Measurements from ENCODE around the gene PPL.
"Not testable (repeated sequence)": the region's sequence is repeated elsewhere in the genome, so short reads cannot be mapped to it uniquely, and the experiment has no call there.

Gene PPL

DNA sequence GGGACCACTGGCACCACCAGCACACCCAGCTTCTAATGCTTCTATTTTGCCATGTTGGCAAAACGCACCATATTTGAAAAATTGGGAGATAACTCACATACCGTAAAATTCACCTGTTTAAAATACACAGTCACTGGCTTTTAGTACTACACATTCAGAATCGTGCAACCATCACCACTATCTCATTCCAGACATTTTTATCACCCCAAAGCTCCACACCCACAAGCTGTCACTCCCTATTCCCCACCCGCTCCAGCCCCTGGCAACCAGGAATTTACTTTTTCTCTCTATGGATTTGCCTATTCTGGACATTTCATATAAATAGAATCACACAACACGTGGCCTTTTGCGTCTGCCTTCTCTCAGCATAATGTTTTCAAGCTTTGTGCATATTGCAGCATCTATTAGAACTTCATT, 25.0 kb downstream of the PPL start:
- DNase-seq (ENCODE audit: low read depth in 4 of 4, low spot score in 1 of 4): no peak

DNA sequence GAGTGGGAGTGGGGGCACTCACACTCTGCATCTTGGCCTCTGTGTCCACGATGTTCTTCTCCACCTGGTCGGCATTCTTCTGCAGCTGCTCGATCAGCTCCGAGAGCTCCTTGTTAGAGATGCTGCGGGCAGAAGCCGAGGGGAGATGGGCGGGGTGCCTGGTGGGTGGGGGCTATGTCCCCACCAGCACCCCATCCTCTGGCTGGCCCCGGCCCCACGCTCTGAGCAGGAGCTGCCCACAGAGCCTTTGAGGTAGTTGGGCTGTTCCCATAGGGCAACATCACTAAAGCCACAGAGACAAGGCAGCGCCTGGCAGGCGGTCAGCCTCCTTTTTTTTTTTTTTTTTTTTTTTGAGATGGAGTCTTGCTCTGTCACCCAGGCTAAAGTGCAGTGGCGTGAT, 26.1 kb downstream of the PPL start:
- DNase-seq (ENCODE audit: low read depth in 4 of 4, low spot score in 1 of 4): no peak

DNA sequence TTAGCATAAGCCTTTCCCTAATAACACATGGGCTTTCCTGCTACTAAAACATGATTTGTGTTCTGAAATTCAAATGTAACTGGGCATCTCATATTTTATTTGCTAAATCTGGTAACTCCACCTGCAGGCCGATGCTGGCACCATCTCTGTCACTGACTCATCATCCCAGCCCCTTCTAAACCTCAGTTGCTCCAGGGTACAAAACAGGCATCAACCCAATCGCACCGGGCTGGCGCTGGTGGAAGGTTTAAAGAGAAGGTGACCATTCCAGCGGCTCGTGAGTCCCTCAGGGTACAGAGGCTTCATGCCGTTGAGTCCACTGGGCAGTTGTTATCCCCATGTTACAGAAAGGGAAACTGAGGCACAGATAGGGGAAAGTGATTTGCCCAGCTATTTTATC, 27.1 kb downstream of the PPL start:
- no peak for DNase-seq (ENCODE audit: low read depth in 4 of 4, low spot score in 1 of 4)

DNA sequence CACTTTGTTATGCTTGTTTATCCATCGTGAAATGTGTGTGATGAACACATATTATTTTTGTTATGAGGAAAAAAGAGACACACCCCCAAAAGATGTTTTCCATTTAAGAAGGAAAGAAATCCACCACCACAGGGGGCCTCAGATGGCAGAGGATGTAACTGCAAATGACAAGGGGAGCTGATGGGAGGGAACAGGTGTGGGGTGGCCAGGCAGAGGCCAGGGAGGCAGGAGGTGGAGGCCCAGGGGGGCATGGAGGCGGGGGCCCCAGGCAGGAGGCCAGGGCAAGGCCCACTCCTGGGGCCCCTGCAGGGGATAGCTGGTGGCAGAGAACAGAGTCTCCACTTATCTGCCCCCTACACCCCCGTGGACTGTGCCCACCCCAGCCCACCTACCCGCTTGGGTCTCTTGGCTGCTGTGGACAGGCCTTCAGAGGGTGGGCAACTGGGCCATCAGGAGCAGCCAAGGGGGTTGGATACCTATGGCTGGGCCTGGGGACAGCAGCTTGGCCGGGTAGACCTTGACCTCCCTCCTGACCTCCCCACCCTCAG, 28.0 kb downstream of the PPL start:
- no peak for DNase-seq (ENCODE audit: low read depth in 4 of 4, low spot score in 1 of 4)

DNA sequence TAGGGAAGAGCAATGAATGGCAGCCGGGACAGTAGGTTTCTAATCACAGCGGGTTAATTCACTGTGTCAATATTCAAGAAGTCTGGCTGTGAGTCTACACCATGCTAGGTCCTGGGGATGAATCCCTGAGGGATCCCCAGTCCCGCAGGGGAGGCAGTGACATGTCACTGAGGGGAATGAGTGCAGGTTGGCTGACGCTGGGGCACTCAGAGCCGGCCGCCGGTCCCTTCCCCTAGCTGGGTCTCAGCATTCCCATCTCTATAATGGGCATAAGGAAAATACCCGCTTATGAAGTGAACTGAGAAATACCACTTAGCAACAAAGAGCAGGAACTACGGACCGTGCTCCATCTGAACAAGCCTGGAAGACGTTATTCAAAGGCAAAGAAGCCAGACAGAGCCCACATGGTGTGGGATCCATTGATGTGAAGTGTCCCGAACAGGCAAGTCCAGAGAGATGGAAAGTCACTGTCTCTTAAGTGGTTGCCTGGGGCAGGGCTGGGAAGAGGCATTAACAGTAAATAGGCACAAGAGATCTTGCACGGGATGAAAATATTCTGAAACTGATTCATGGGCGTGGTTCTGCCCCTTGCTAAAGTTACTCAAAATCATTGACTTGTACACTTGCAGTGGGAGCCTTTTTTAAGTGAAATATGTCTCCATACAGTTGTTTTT, 31.9 kb downstream of the PPL start:
- no peak for DNase-seq (ENCODE audit: low read depth in 4 of 4, low spot score in 1 of 4)

DNA sequence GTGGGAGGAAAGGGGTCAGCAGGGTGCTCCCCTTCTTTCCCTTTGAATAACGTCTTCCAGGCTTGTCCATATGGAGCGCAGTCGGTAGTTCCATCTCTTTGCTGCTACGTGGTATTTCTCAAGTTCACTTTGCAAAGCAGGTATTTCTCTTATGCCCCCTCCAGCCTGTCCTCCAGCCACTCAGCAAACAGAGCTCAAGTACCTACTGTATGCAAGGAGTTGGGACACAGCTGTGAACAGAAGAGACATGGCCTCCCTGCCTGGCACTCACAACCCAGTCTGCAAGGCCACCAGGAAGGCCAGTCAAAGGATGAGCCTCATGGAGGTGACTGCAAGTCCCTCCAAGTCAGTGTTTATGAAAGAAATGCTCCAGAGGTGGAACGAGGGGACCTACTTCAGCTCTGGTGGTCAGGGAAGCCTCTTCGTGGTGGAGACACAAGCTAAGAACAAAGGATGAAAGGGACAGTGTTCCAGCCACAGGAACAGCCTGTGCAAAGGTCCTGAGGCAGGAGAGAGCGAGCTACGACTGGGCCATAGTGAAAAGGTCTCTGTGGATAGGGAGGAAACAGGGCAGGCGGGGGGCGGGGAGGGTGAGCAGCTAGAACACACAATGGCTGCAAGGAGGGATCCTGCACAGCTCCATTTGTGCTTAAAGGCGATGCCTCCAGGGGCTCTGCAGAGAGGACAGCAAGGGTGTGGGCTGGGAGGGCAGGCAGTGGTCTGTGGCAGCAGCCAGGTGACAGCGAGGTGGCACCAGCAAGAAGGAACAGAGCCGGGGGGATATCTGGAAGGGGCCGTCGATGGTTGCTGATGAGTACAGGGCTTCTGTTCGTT, 32.6 kb downstream of the PPL start:
- no peak for DNase-seq (ENCODE audit: low read depth in 4 of 4, low spot score in 1 of 4)

DNA sequence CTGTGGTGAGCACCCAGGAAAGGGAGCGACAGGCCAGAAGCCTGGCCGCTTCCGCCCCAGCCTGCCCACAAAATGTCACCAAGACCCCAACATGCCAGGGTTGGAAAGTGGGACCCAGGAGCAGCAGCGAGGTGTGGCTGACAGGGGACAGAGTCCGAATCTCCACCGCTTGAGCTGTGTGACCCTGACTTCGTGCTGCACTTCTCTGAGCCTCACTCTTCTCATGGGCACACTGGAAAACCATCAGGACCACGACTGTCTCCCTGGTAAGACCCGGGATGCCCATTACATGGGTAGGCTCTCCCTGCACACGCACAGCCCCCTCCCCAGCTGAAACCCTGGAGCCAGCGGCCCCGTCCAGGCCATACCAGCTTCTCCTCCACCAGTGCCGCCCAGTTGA, 34.9 kb downstream of the PPL start:
- no peak for DNase-seq (ENCODE audit: low read depth in 4 of 4, low spot score in 1 of 4)

DNA sequence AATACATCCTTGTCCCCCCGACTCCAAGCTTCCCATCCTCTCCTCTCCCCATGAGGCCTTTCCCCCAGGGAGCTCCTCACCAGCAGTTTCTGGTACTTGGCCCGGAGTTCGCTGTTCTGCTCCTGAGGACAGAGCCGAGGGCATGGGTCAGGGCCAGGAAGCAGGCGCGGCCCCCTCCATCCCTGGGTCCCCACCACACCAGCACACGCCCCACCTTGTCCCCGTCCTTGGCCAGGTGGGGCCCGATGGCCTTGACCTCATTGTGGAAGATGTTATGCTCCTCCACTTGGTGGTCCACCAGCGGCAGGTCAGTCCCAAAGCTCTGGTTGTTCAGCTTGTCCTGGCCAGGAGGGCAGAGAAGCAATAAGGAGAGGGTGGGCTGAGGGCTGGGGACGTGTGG, 36.2 kb downstream of the PPL start:
- DNase-seq (ENCODE audit: low read depth in 4 of 4, low spot score in 1 of 4): no peak

DNA sequence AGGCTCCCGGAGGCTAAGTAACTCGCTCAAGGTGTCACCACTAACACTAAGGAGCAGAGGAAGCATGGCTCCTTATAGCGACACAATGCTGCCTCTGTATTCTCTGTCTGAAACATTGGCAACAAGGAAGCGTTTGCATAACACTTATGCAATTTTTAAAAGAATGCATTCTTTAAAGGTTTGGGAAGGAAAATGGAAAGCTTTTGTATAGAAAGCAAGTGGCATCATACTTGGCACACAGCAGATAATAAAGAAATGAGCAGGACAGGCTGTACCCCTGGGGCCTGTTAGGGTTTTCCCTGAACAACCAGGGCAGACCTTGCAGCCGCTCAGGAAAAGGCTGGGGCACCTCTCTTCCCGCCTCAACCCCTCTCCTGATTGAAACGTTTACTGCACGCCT, 36.9 kb downstream of the PPL start:
- no peak for DNase-seq (ENCODE audit: low read depth in 4 of 4, low spot score in 1 of 4)

DNA sequence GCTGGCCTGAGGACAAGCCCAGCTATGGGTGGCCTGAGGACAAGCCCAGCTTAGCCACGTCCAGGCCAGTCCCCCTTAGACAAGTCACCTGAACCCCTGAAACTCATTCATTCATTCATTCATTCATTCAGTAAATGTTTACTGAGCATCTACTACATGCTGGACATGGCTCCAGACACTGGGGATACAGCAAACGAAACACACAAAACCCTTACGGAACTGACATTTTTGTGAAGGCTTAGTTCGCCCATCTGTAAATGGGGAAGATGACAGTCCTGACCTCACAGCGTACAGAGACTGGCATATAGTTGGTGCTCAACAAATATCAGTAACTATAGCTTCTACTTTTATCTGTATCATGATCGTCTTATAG, 37.5 kb downstream of the PPL start:
- DNase-seq (ENCODE audit: low read depth in 4 of 4, low spot score in 1 of 4): no peak

DNA sequence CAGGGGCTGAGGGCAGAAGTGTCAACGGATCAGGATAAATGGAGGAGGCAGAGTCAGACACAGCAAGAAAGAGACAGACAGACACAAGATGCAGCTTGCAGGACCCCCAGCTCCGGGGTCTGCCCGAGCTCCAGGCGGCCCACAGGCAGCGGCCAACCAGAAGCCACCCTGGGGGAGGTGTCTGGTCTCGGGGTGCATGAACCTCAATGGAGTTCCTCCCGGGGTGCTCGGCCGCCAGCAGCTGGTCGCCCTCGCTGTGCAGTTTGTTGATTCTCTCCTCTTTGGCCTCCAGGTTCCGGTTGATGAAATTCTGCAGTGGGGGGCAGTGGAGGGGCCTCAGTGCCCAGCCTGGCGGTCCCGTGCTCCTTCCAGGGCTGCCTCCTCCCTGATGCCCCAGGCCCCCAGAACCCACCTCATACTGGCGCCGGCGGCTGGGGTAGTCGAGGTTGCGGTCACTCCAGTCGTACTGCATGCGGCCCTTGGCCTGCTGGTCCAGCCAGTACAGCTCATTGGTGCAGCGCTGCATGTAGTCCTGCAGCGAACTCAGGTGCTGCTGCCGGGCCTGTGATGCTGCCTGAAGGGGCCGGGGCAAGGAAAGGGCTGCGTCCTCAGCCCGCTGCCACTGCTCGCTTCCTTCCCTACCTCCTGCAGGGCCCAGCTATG, 38.0 kb downstream of the PPL start:
- no peak for DNase-seq (ENCODE audit: low read depth in 4 of 4, low spot score in 1 of 4)

DNA sequence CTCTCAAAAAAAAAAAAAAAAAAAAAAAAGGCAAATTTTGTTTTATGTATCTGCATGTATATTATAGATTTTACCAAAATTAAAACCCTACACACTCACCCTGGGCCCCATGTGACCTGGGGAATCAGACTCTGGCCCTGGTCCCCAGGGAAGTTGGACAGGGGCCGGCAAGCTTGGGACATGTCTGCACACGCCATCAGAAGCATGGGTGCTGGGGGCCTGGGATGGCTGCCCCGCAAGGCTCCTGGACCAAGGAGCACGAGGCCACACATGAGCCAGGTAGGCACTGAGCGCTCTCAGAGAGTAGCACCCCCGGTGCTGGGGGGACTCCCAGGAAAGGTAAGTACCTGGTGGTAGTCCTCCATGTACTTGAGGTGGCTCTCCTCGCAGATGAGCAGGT, 39.6 kb downstream of the PPL start:
- DNase-seq (ENCODE audit: low read depth in 4 of 4, low spot score in 1 of 4): no peak

DNA sequence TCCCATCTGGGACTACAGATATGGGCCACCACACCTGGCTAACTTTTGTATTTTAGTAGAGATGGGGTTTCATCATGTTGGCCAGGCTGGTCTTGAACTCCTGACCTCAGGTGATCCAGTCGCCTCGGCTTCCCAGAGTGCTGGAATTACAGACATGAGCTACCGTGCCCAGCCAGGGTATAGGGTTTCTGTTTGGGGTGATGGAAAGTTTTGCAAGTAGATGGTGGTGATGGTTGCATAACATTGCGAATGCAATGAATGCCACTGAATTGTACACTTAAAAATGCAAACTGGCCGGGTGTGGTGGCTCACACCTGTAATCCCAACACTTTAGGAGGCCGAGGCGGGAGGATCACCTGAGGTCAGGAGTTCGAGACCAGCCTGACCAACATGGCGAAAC, 40.2 kb downstream of the PPL start:
- DNase-seq (ENCODE audit: low read depth in 4 of 4, low spot score in 1 of 4): not testable (repeated sequence)

DNA sequence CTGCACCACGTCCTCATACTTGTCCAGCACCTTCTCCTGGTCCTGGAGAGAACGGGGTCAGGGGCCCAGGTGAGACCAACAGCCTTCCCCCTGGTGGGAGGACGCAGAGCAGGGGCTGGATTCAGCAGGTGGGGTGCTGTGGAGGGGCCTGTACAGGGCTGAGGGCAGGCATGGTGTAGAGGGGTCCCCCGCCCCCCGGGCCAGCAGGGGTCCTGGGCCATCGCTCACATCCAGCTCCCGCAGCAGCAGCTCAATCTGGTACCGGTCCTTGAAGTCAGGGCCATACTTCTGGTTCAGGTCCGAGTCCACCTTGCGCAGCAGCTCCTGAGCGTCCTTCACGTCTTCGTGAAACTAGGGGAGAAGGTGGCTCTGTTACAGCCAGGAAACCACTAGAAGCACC, 41.6 kb downstream of the PPL start:
- DNase-seq (ENCODE audit: low read depth in 4 of 4, low spot score in 1 of 4): no peak

DNA sequence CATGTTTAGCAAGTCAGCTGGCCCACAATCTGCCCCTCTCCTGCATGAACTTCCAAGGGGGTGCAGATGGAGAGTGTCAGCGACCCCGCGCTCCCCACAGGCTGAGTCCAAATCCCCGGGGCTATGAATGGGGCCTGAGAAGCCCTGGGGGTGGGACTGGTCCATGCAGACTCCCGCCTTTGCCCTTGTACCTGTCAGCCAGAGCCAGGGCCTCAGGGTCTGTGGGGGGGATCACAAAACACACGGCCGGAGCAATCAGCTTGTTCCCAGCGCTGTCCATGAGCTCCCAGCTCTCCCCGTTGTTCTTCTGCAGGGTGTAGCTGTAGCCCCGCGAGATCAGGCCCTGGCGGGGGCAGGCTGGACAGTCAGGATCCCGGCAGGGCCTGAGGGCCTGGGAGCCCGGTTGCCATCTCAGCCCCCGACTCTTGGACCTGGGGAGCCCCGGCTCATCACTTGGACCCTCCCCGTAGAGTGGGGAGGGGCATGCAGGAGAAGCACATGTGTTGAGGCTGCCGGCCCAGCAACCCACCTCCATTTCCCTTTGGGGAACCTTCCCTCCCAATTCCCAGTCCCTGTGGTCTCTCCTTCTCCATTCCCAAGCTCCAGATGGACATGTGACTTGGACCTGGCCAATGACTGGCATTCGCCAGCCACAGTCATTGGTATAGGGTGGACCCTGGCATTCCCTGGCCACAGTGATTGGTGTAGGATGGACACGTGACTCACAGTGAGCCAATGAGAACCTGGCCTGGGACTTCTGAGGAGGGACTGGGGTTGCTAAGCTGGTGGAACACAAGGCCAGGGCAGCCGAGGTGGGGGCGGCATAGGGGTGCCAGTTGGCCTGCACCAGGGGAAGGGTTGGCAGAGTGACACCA, 42.4 kb downstream of the PPL start:
- no peak for DNase-seq (ENCODE audit: low read depth in 4 of 4, low spot score in 1 of 4)

DNA sequence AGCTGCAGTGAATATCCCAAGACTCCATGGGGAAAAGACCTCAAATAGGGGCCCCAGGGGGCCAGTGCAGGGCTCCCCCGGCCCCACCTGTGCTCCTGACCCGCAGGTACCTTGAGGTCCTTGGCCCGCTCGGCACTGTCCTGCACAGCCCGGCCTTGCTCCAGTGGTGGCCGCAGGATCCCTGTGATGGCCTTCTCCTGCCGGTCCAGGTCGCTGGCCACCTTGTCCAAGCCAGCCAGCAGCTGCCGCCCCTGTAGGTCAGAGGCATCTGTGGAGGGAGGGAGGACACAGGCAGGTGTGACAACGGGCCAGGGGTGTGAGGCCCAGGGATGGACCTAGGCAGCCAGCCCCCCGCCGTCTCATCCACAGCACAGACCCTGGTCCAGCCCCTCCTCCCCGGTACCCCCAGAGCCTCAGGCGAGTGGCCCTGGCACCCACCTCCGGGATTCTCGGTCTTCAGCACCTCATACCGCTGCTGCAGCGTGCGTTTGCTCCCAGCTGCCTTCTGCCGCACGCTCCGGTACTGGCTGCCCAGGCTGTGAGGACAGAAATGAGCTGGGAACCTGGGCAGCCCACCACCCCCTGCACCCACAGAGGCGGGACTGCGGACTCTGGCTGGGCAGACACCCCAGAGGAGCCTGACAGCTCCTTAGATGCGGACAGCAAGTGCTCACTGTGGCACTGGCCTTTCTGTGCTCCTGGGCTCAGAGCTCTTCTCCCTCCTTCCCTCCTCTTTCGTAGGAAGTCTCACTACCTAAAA, 43.7 kb downstream of the PPL start:
- DNase-seq (ENCODE audit: low read depth in 4 of 4, low spot score in 1 of 4): no peak

DNA sequence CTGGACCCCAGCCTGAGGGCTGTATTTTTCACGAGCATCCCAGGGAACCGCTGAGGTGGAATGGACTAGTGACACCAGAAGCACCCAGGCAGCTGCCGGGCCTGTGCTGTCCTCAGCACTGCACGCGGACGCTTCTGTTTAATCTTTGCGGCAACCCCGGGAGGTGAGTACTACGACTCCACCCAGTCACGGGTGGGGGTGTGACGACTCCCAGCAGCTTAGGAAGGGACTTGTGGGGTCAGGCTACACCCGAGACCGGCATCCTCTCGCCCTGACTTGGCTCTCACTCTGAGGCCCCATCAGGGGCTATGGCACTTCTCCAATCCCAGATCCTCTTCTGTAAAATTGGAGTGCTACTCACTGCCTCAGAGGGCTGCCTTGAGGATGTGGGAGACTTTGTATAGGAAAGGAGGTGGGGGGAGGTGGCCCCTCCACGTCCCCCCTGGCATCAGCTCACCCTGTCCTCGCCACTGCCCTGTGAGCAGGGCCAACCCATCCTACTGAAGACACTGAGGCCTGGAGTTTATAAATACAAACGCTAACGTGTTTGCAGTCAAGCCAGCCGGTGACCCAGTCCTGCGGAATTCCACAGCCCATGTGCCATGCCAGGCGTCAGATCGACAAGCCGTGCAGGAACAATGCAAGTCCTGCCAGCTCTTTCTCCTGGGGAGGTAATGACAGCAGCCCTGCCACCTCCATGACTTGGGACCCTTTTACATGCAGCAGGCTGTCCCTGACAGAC, 44.4 kb downstream of the PPL start:
- DNase-seq (ENCODE audit: low read depth in 4 of 4, low spot score in 1 of 4): no peak

DNA sequence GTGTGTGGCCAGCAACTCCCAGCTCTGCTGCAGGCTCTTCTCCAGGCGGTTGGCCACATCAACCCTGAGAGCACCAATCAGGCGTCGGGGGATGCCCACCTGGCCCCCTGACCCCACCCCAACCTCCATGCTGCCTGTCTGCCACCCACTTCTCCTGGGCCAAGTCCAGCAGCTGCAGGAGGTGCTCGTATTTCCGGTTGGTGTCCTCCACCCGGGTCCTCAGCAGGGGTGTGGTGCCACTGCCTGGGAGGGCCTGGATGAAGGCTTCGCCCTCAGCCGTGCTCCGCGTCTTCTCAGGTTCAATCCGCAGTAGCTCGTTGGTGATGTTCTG, 45.1 kb downstream of the PPL start:
- DNase-seq (ENCODE audit: low read depth in 4 of 4, low spot score in 1 of 4): no peak

DNA sequence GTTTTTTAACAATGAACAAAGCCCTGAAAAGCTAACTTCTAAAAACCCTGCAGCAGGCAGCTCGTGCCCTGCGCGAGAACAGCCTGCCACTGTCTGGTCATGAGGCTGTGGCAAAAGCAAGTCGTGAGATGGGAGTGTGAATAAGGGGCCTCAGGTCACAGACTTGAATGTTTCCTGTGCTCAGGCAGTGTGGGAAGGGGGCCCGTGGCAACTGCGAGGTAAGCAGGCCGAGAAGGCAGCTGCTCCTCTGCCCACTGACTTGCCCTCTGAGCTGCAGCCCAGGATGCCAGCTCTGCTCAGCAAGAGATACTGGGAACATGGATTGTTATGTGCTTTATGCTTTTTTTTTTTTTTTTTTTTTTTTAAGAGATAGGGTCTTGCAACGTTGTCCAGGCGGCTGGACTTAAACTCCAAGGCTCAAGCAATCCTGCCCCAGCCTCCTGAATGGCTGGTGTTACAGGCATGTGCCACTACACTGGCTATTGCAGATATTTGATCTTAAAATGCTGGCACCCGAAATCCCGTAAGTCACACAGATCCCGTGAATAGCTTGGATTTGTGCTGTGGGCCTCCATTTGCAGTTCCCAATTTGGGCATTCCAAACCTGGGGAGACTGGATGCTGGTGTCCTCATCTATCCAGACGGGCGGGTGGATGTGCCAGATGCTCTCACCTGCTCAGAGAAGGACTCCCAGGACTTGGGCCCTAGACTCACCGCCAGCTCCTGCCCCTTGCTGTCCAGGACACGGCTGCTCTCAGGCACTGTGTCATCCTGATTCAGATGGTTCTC, 45.7 kb downstream of the PPL start:
- no peak for DNase-seq (ENCODE audit: low read depth in 4 of 4, low spot score in 1 of 4)
